IPS-18c (cell line): ENCODE measurements around the gene SLC25A41.
A peak's percentile ranks its signal among the peaks of the same experiment; 100 is the strongest.

Experiments
- H3K4me3 ChIP-seq: 2 replicates; pipeline ENCODE4 v1.7.0; 2013; ENCODE audit warnings: low read depth, mild to moderate bottlenecking, low read length, moderate library complexity; ENCODE audit not compliant: insufficient read depth
- H3K9me3 ChIP-seq: one replicate; pipeline ENCODE4 v1.6.1; 2013; ENCODE audit warnings: mild to moderate bottlenecking, low read length, moderate library complexity; ENCODE audit not compliant: control insufficient read depth, insufficient read depth

The SLC25A41 gene

DNA sequence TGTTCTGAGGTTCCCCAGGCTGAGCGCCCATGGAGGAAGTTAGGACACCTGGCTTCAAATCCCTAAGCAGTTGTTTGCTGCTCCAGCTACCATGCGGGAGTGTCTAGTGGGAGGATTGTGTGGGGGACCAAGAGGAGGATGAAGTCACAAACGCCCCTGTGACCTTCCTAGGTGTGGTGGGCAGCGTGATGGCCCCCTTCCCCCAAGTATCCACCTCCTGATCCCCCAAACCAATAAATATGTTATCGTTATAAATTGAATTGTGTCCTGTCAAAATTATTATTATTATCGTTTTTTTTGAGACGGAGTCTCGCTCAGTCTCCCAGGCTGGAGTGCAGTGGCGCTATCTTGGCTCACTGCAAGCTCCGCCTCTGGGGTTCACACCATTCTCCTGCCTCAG is at the start of gene SLC25A41:
SLC25A41 (minus strand) TSS at position 101 of the 400 bp plus-strand sequence; CDS start at position 31, 70 bp downstream.
- Histone ChIP-seq H3K9me3 (no peaks in the 10 kb centered on the region), H3K4me3 (no peak within 1 kb of the TSS)

DNA sequence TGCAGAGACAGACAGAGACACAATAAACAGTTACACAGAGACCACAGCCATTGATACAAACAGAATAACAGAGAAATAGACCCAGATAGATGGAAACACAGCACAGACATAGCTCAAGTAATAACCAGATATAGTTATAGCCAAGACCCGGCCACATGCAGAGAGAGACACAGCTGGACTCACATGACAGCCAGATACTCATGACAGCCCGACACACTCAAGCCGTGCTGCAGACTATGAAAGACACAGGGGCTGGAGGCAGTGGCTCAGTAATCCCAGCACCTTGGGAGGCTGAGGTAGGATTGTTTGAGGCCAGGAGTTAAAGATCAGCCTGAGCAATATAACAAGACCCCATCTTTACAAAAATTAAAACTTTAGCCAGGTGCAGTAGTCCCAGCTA is 49.7 kb upstream of the SLC25A41 start:
- H3K4me3 ChIP-seq = no peak overlapping the region
- H3K9me3 ChIP-seq = no peaks in the 10 kb centered on the region

GRCh38 chr19:6482343-6482686 is 48.8 kb upstream of the SLC25A41 start:
- no peaks in the 10 kb centered on the region for H3K9me3 ChIP-seq
- no peak overlapping the region for H3K4me3 ChIP-seq

DNA sequence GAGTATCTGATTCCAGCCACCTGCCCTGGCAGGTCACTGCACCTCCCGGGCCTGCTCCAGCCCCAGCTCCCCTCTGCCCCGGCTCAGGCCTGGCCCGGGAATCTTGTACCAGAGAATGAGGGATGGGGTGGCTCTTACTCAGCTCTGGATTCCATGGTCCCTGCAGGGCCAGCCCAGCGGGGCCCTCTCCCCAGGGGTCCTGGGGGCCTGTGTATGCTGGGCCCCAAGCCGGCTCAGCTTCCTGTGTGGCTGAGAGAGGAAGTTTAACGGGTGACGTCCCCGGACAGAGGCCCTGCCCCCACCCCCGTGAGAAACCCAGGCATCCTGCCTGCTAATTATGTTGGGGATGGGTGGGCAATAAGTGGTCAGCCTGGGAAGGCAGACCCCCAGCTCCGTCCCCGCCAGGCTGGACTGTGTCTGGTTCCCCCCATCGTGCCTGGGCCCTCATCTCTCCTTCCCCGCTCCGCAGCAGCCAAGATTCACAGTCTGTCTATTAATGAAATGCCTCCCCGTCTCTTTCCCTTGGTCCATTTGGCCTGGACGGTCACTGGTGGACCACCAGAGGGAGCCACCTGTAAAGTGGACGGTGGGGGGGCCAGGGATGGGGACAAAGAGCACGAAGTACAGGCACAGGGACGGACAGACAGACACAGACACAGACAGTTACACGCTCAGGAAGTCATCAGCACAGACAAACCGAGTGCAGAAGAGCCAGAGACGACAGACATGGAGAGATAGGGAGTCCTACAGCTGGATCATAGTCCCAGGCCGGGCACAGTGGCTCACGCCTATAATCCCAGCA is 48.2 kb upstream of the SLC25A41 start, which contains the start of gene DENND1C:
DENND1C (minus strand) TSS at position 247 of the 802 bp plus-strand sequence; CDS start at position 155, 92 bp downstream.
- Histone ChIP-seq H3K9me3 (no peaks in the 10 kb centered on the region), H3K4me3 (no peak within 1 kb of the TSS)

- H3K4me3 ChIP-seq = no peak overlapping the region
Observed at GRCh38 chr19:6480848-6481415, 47.4 kb upstream of the SLC25A41 start.

DNA sequence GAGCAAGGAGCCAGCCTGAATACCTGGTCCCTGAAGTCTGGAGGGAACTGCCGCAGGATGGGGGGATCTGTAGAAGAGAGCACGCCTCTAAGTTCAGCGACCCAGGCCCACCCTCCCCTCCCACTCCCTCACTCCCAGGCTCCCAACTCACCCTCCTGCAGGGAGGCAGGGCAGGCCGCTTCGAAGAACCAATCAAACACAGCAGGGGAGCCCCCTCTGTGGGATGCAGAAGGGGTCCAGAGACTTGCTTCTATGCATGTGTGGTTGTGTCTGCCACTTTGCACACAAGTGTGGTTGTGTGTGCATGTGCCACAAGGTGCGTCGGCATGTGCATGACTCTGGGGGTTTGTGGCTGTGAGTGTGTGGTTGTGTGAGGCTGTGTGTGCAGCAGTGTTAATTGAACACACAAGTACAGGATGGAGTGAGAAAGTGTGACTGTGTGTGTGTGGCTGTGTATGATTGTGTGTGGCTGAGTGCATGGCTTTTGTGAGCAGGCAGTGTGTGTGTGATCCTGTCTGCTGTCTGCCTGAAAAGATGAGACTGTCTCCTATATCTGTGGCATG is 46.4 kb upstream of the SLC25A41 start:
- no peak overlapping the region for H3K4me3 ChIP-seq

More at GRCh38 chr19:6480848-6481415, 47.4 kb upstream of the SLC25A41 start:
- no peaks in the 10 kb centered on the region for H3K9me3 ChIP-seq

DNA sequence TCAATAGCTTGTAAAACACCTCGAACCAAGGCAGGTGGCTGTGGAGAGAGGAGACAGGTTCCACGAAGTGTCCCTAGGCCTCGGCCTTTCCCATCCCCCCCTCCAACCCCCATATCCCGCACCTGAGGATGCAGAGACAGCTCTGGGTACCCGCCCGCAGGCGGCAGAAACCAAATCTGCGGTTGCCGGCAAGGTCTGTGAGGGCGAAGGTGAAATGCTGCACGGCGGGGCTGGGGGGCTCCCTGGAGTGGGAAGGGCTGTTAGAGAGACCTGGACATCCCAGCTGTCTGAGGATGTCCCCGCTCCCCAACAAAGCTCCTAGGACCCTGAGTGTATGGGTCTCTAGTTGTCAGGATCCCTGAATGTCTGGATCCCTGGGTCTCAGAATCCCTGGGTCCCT is 45.3 kb upstream of the SLC25A41 start:
- H3K9me3 ChIP-seq = no peaks in the 10 kb centered on the region
- no peak overlapping the region for H3K4me3 ChIP-seq

More for the DNA sequence above, 46.4 kb upstream of the SLC25A41 start:
- no peaks in the 10 kb centered on the region for H3K9me3 ChIP-seq

GRCh38 chr19:6476896-6477431 is 43.4 kb upstream of the SLC25A41 start:
- H3K4me3 ChIP-seq = peak overlapping the region; percentile 59

DNA sequence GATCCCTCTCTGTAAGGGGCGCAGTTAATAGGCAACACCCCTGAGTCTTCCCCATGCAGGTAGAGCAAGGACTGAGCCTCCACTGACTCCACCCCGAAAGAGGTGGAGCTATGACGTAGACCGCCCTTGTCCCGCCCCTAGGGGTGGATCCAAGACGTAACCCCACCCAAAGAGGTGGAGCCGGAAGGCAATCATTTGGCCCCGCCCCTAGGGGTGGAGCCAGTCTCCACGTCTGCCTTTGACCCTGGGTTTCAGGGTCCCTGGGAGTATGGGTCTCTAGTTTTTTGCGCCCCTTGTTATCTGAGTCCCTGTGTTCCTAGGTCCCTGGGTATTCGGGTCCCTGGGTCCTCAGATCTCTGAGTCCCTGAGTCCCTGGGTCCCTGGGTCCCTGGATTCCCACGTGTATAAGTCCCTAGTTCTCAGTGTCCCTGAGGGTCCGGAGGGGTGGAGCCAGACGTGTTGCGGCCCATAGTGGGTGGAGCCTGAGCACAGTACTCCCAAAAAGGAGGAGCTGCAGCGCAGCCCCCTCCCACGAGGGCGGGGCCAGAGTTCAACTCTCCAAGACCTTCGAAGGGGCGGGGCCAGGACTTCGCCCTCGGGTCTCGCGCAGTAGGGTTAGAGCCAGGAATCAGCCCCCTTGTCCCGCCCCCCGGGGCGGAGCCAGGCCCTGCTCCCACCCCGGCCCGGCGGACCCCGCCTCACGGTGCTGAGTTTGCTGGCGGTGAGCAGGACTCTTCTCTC is 42.8 kb upstream of the SLC25A41 start:
- Histone ChIP-seq H3K4me3 (peak overlapping the region; percentile 59), H3K9me3 (no peaks in the 10 kb centered on the region)

More at GRCh38 chr19:6476896-6477431, 43.4 kb upstream of the SLC25A41 start:
- H3K9me3 ChIP-seq = no peaks in the 10 kb centered on the region

DNA sequence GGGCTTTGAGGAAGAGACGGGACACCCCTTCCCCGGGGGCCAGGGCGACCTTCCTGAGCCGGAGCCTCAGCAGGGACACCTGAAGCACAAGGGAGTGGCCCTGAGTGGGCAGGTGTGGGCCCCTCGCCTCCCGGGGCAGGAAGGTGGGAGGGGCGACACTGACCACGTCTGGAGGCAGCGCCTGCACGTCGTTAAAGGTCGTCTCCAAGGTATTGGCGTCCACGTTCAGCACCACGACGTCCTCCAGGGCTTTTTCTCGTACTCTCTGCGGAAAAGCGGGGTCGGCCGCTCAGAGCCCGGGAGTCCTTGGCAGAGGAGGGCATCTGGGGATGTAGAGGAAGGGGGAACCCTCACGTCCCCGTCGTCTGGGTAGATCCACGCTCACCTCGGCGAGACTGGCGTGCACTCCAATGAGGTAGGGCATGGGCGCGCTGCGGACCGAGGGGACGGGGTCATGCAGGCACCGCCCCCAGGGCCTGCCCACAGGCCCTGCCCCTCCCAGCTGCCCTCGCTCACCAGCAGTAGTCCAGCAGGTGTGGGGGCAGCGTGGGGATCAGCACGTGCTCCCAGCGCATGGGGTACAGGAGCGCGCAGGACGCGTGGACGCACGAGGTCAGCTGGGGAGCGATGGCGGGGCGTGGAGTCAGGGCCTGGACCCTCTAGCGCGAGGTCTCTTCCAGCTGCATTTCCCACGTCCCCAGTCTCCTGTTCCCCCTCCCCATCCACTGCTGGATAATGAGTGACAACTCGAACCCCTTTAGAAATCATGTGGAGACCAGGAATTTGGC is 42.0 kb upstream of the SLC25A41 start:
- peak overlapping the region; percentile 59 for H3K4me3 ChIP-seq
- no peaks in the 10 kb centered on the region for H3K9me3 ChIP-seq

DNA sequence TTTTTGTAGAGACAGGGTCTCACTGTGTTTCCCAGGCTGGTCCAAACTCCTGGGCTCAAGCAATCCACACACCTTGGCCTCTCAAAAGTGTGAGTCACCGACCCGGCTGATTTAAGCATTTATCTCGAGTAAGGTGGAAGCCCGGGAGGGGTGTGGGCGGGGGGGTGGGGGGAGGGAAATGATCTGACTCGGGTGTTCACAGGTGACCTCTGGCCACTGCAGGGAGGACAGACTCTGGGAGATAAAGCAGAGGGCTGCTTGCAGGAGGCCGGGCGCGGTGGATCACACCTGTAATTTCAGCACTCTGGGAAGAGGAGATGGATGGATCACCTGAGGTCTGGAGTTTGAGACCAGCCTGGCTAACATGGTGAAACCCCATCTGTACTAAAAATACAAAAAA is 40.1 kb upstream of the SLC25A41 start:
- no peaks in the 10 kb centered on the region for H3K9me3 ChIP-seq
- H3K4me3 ChIP-seq = no peak overlapping the region

GRCh38 chr19:6472713-6473112 is 39.1 kb upstream of the SLC25A41 start:
- no peak overlapping the region for H3K4me3 ChIP-seq
- no peaks in the 10 kb centered on the region for H3K9me3 ChIP-seq

GRCh38 chr19:6471076-6471475 is 37.5 kb upstream of the SLC25A41 start:
- H3K4me3 ChIP-seq = no peak overlapping the region
- H3K9me3 ChIP-seq = no peaks in the 10 kb centered on the region

DNA sequence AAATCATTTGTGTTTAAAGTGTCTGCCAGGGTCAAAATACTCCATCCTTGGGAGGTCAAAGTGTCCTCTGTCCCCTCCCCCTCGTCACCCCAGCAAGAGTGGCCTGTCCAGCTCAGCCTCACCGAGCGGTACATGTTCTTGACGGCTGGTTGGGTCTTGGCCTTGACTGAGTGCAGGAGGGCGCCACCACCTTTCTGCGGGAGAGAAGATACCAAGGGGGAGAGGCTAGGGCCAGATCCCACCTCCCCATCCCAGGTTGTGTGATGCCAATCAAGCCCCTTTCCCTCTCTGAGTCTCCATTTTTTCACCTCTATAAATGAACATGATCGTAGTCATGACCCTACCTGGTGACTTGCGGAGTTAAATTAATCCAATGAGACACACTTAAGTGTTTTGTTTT is 36.6 kb upstream of the SLC25A41 start:
- no peaks in the 10 kb centered on the region for H3K9me3 ChIP-seq

GRCh38 chr19:6467384-6467783 is 33.8 kb upstream of the SLC25A41 start:
- no peaks in the 10 kb centered on the region for H3K9me3 ChIP-seq
- no peak overlapping the region for H3K4me3 ChIP-seq

More for the DNA sequence above, 36.6 kb upstream of the SLC25A41 start:
- no peak overlapping the region for H3K4me3 ChIP-seq

DNA sequence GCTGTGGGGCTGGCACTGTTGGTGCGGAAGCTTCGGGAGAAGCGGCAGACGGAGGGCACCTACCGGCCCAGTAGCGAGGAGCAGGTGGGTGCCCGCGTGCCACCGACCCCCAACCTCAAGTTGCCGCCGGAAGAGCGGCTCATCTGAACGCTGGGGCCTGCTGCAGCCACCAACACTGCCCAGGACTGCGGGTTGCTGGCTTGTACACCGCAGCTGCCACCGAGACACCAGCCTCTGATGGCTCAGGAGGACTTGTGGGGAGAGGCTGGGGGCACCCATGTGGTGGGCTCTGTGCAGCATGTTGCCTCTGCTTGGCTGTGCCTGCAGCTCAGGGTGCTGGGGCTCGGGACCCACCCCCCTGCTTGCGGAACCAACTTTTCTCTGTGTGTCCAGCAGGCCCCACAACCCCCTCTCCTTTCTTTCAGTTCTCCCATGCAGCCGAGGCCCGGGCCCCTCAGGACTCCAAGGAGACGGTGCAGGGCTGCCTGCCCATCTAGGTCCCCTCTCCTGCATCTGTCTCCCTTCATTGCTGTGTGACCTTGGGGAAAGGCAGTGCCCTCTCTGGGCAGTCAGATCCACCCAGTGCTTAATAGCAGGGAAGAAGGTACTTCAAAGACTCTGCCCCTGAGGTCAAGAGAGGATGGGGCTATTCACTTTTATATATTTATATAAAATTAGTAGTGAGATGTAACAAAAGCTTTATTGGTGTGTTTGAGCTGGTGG is 33.1 kb upstream of the SLC25A41 start:
- no peak overlapping the region for H3K4me3 ChIP-seq
- H3K9me3 ChIP-seq = no peaks in the 10 kb centered on the region
